HepG2 (cell line): ENCODE results near the gene ATP13A1. TPM values are rescaled to one million over a fixed set of nuclear protein-coding genes. Genes with fewer than 3 reads are reported as not detected.

Experiments used
- DRAP1 ChIP-seq: IDR thresholded peaks from 2 replicates; pipeline ENCODE4 v1.6.1; 2016; ENCODE audit warnings: missing genetic modification reagents, missing compliant biosample characterization
- ELF4 ChIP-seq: sonication (generic); formaldehyde crosslinking; IDR thresholded peaks from 2 replicates; pipeline ENCODE4 v1.5.0; 2020; ENCODE audit warnings: missing genetic modification reagents, mild to moderate bottlenecking, moderate library complexity, borderline replicate concordance
- FOSL1 ChIP-seq: sonication (generic); formaldehyde crosslinking; IDR thresholded peaks from 2 replicates; pipeline ENCODE4 v1.9.0; 2021; ENCODE audit warnings: missing genetic modification reagents, borderline replicate concordance
- FOSL2 ChIP-seq: sonication (generic); formaldehyde crosslinking; IDR thresholded peaks from 2 replicates; pipeline ENCODE4 v1.4.0; 2020; ENCODE audit warnings: missing genetic modification reagents
- FOXC1 ChIP-seq: sonication (generic); formaldehyde crosslinking; IDR thresholded peaks from 2 replicates; pipeline ENCODE4 v1.8.0; 2022; ENCODE audit warnings: mild to moderate bottlenecking, missing genetic modification reagents, borderline replicate concordance
- HHEX ChIP-seq: IDR thresholded peaks from 2 replicates; pipeline ENCODE4 v1.6.1; 2016; ENCODE audit warnings: control low read depth
- HMG20B ChIP-seq: conservative IDR thresholded peaks from 2 replicates; pipeline ENCODE4 v1.6.1; 2016; ENCODE audit warnings: missing genetic modification reagents, missing compliant biosample characterization
- HOXA9 ChIP-seq: sonication (generic); formaldehyde crosslinking; IDR thresholded peaks from 2 replicates; pipeline ENCODE4 v1.8.1; 2022; ENCODE audit warnings: missing genetic modification reagents, mild to moderate bottlenecking, moderate library complexity, borderline replicate concordance
- JDP2 ChIP-seq: sonication (generic); formaldehyde crosslinking; IDR thresholded peaks from 2 replicates; pipeline ENCODE4 v1.8.1; 2022; ENCODE audit warnings: missing genetic modification reagents, borderline replicate concordance
- NCOA2 ChIP-seq: sonication (generic); formaldehyde crosslinking; IDR thresholded peaks from 2 replicates; pipeline ENCODE4 v1.8.0; 2022; ENCODE audit warnings: inconsistent platforms
- NCOA5 ChIP-seq: sonication (generic); formaldehyde crosslinking; IDR thresholded peaks from 2 replicates; pipeline ENCODE4 v1.4.0; 2020; ENCODE audit warnings: missing genetic modification reagents
- SETDB1 ChIP-seq: sonication (generic); formaldehyde crosslinking; IDR thresholded peaks from 2 replicates; pipeline ENCODE4 v1.5.1; 2020; ENCODE audit warnings: missing genetic modification reagents, mild to moderate bottlenecking, borderline replicate concordance
- ZBTB25 ChIP-seq: IDR thresholded peaks from 2 replicates; pipeline ENCODE4 v1.6.1; 2018; ENCODE audit warnings: missing genetic modification reagents
- ZHX2 ChIP-seq, 2 experiments: sonication (generic) in 1 of 2; formaldehyde crosslinking in 1 of 2; IDR thresholded peaks; 2 replicates each; pipeline versions ENCODE4 v1.6.1 to v1.9.0; 2014 to 2022; ENCODE audit warnings: antibody characterized with exemption in 1 of 2, borderline replicate concordance in 1 of 2, inconsistent platforms in 1 of 2, low read depth in 1 of 2, missing genetic modification reagents in 1 of 2
- ZMYM2 ChIP-seq: sonication (generic); formaldehyde crosslinking; IDR thresholded peaks from 2 replicates; pipeline ENCODE4 v1.8.0; 2022; ENCODE audit warnings: mild to moderate bottlenecking, missing genetic modification reagents
- ZNF180 ChIP-seq: sonication (generic); formaldehyde crosslinking; IDR thresholded peaks from 2 replicates; pipeline ENCODE4 v1.4.0; 2020; ENCODE audit warnings: low read depth, missing genetic modification reagents, borderline replicate concordance
- ZNF251 ChIP-seq: sonication (generic); formaldehyde crosslinking; IDR thresholded peaks from 2 replicates; pipeline ENCODE4 v1.9.0; 2021; ENCODE audit warnings: mild to moderate bottlenecking, missing genetic modification reagents
- ZNF256 ChIP-seq: sonication (generic); formaldehyde crosslinking; conservative IDR thresholded peaks from 2 replicates; pipeline ENCODE4 v1.4.0; 2020; ENCODE audit warnings: missing genetic modification reagents
- ZNF644 ChIP-seq: IDR thresholded peaks from 2 replicates; pipeline ENCODE4 v1.6.1; 2016; ENCODE audit warnings: low read depth
- ZSCAN30 ChIP-seq: sonication (generic); formaldehyde crosslinking; IDR thresholded peaks from 2 replicates; pipeline ENCODE4 v1.5.0; 2020; ENCODE audit warnings: mild to moderate bottlenecking, missing genetic modification reagents
- polyA plus RNA-seq, 8 experiments: library from polyadenylated mRNA; depleted of rRNA in 3 of 8; stranded (reverse) in 7 of 8; unstranded in 1 of 8; fragments of >200 nt; fragmentation: Illumina TruSeq in 4 of 8; extraction: Trizol in 4 of 8; gene quantifications; 2 replicates each; pipeline versions ENCODE4 v1.2.1 to v1.2.3, GENCODE V29; 2011 to 2016; ENCODE audit warnings: low read depth in 4 of 8, missing spikeins in 1 of 8, mixed read lengths in 1 of 8; ENCODE audit not compliant: insufficient read depth in 1 of 8
- total RNA-seq, 5 experiments: library from RNA; depleted of rRNA; stranded (reverse); fragments of >200 nt; fragmentation: Illumina TruSeq; extraction: Trizol; gene quantifications; 2 replicates each; pipeline ENCODE4 v1.2.3, GENCODE V29; 2016; ENCODE audit warnings: low read depth in 1 of 5
- TF ChIP-seq, protein P1 (sequence below): sonication (generic); formaldehyde crosslinking; IDR thresholded peaks from 2 replicates; pipeline ENCODE4 v1.9.0; 2022; ENCODE audit warnings: missing genetic modification reagents, mild to moderate bottlenecking, borderline replicate concordance

The ATP13A1 gene
- total and polyA plus RNA-seq, 2 of the 13 experiments (the other 11 are each of a cell fraction or from before 2014, with no cell fraction given) = 23.2 to 41.7 TPM

GRCh38 chr19:19668230-19669012 is 4.9 kb upstream of the ATP13A1 start, which contains the start of gene ZNF101 (continued):
- TF ChIP-seq JDP2 (CRISPR knock-in tag) (no peak), FOSL2 (CRISPR knock-in tag) (no peak; the same call in 1 of the 2 replicates), DRAP1 (CRISPR knock-in tag) (peak; percentile 86), ZNF251 (CRISPR knock-in tag) (no peak), ZSCAN30 (CRISPR knock-in tag) (peak; percentile 84; the same call in 1 of the 2 replicates), HMG20B (CRISPR knock-in tag) (no peak), HHEX (CRISPR knock-in tag) (no peak), FOSL1 (no peak), ELF4 (peak; percentile 61; the same call in 1 of the 2 replicates), ZMYM2 (CRISPR knock-in tag) (peak; percentile 34; the same call in 1 of the 2 replicates), NCOA2 (CRISPR knock-in tag) (peak; percentile 95), SETDB1 (CRISPR knock-in tag) (no peak), ZHX2 (IDR thresholded peaks at IDR 0.05; ENCODE audit: low read depth) (no peak), ZHX2 (CRISPR knock-in tag; IDR thresholded peaks at IDR 0.05; ENCODE audit: borderline replicate concordance) (no peak), FOXC1 (CRISPR knock-in tag) (no peak), HOXA9 (CRISPR knock-in tag) (no peak), ZNF256 (no peak), NCOA5 (CRISPR knock-in tag) (no peak), ZNF644 (CRISPR knock-in tag) (no peak), ZNF180 (no peak), ZBTB25 (0 out of 2 replicates have a peak, but pooled peaks have one; percentile 52)
- TF ChIP-seq, protein P1, sequence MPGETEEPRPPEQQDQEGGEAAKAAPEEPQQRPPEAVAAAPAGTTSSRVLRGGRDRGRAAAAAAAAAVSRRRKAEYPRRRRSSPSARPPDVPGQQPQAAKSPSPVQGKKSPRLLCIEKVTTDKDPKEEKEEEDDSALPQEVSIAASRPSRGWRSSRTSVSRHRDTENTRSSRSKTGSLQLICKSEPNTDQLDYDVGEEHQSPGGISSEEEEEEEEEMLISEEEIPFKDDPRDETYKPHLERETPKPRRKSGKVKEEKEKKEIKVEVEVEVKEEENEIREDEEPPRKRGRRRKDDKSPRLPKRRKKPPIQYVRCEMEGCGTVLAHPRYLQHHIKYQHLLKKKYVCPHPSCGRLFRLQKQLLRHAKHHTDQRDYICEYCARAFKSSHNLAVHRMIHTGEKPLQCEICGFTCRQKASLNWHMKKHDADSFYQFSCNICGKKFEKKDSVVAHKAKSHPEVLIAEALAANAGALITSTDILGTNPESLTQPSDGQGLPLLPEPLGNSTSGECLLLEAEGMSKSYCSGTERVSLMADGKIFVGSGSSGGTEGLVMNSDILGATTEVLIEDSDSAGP (CRISPR knock-in tag) = peak; percentile 82
